G401.6 (cell line): Measurements from ENCODE around the gene PDE4A.
"Not testable (repeated sequence)": the region's sequence is repeated elsewhere in the genome, so short reads cannot be mapped to it uniquely, and the experiment has no call there.

Experiments
- FAIRE-seq: peaks from 2 replicates; lab custom pipeline; 2012; peaks lifted over from hg19 to GRCh38; lab: Jason Lieb, UNC

The PDE4A gene

DNA sequence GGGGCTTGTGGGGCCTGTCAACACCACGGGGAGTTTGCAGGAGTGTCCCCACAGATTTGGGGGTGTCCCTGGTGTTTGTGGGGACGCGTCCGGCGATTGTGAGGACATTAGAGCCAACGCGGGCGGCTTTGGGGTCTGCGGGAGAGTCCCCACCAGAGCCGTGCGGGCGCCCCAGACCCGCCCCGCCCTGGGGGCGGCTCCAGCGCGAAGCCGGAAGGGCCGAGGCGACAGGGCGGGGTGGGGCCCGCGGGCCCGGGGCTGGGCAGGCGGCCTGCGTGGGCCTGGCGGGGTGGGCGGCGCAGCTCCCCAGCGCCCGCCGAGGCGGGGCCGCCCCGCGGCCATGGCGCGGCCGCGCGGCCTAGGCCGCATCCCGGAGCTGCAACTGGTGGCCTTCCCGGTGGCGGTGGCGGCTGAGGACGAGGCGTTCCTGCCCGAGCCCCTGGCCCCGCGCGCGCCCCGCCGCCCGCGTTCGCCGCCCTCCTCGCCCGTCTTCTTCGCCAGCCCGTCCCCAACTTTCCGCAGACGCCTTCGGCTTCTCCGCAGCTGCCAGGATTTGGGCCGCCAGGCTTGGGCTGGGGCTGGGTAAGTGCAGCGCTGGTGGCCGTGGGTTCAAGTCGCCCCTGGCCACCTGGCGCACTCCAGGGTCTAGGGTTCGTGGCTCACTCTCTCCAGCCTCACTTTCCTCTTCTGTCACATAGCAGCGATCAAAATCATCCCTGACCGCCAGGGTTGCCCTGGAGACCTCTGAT, 10.3 kb downstream of the PDE4A start:
- FAIRE-seq: no peak

DNA sequence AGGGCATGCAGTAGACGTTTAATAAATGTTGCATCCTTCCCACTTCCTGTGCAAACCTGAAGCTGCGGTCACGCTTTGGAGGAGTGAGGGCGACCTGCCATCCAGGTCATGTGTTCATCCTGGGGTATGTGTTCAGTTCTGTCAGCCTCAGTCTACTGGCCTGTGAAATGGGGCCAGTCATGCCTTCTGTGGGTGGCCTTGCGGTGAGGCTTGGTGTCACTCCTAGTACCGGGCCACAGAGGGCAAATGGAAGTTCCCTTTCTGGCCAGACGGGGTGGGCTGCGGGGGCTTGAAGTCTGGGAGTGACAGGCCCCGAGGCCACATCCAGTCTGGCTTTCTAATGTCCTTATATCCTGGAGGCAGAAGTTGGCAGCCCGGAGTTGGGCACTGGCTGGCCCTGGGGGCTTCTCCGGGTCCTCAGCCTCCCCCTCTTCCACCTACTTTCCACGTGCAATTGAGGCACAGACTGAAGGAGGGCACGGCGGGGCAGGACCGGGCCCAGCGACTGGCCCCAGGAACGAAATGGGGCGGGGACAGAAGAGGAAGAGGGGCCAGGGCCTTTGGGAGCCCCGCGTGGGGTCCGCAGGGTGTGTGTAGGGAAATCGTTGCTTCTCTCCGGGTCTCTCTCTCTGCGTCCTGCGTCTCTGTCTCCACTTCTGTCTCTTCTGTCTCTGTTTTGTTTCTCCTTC, 11.1 kb downstream of the PDE4A start:
- FAIRE-seq: no peak

DNA sequence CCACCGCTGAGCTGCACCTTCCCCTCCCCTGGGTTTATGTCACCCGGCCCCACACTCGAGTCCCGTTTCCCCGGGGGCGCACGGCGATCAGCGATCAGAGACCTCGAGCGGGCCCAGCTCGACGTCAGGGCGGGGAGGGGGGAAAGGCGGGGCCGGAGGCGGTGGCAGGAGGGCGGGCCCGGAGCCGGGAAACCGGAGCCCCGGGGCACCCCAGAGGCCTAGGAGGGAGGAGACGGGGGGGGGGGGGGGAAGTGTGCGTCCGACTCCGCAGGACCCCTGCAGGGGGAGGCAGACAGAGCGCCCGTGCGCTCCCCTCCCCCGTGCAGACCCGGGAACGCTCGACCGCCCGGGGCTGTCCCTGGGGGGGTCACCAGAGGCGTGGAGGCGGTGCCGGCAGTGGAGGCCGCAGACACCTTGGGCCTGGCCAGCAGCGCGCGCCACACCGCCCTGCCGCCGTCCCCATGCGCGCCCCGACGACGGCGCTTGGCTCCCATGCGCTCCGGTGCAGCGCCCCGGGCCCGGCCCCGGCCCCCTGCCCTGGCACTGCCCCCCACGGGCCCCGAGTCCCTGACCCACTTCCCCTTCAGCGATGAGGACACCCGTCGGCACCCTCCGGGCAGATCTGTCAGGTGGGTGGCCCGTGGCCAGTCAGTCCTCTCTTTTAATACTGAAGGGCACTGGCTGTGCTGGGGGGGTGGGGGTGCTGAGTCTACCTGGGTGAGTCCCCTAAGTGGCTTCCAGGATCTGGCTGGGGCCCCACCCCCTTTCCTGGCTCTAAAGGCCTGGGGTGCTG, 11.8 kb downstream of the PDE4A start:
- no peak for FAIRE-seq

DNA sequence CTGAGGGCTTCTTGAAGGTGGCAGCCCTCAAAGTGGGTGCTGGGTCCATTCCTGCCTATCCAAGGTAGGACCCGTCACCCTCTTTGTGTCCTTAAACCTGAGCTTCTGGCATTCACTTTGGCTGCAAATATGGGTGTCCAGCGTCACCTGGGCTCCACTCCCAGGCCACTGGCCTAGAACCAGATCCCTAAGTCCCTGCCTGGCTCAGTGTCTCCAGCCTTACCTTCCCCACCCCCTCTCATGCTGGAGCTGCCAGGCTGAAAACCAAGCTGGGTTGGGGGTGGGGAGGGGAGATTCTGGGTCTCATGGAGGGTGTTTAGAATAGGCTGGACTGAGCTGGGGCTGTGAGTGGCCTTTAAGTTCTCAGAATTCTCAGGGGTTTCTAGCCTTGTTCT, 12.4 kb downstream of the PDE4A start:
- FAIRE-seq: no peak

DNA sequence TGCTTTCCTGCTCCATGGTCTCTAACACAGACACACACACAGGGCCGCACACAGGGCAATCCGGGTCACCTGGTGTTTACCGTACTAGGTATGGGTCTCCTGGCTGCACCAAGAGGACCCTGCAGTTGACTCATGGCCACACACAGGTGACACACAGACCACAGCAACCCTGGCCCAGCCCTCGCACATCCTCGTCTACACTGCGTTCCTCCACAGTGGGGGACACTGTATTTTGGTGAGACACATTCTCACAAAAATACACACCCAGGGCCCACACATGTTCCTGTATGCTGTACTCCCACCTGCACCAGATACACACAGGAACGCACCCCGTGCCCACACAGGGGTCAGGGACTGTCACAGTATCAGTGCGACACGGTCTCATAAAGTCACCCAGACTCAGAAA, 12.8 kb downstream of the PDE4A start:
- no peak for FAIRE-seq

DNA sequence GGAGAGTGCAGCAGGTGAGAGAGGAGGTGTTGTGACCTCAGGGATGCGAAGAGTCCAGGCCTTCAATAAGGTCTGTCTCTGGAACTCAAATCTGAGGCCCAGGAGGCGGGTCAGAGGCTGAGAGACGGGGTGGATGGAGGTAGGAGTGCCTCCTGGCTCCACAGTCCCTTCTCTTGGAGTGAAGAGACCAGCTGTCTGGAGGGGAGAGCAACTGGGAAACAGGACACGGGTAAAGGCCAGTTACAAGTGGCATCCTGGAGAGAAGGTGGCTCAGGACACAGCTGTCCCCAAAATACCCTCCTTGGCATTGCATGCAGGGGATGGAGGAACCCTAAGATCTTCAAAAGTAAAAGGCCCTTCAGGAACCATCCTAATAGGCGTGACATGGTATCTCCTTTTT, 19.2 kb downstream of the PDE4A start:
- no peak for FAIRE-seq

DNA sequence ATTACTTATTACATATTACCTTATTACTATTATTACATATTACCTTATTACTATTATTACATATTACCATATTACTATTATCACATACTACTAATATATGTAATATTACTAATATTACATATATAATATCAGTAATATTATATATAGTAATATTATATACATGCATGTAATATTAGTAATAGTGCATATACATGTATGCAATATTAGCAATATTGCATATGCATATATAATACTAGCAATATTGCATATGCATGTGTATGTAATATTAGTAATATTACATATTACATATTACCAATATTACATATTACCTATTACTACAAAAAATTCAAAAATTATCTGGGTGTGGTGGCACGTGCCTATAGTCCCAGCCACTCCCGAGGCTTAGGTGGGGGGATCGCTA, 22.4 kb downstream of the PDE4A start:
- FAIRE-seq: peak; percentile 89

DNA sequence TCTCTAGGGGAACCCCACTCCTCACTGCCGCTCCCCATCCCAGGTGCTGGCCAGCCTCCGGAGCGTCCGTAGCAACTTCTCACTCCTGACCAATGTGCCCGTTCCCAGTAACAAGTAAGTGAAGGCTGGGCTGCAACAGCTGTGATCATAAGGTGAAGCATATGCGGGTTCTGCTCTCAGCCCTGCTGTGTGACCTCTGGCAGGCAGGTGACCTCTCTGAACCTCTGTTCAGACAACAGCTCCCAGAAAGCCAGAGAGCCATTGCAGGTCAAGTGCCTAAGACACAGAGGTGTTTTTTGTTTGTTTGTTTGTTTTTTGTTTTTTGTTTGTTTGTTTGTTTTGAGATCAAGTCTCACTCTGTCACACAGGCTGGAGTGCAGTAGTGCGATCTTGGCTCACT, 28.7 kb downstream of the PDE4A start:
- FAIRE-seq: no peak

DNA sequence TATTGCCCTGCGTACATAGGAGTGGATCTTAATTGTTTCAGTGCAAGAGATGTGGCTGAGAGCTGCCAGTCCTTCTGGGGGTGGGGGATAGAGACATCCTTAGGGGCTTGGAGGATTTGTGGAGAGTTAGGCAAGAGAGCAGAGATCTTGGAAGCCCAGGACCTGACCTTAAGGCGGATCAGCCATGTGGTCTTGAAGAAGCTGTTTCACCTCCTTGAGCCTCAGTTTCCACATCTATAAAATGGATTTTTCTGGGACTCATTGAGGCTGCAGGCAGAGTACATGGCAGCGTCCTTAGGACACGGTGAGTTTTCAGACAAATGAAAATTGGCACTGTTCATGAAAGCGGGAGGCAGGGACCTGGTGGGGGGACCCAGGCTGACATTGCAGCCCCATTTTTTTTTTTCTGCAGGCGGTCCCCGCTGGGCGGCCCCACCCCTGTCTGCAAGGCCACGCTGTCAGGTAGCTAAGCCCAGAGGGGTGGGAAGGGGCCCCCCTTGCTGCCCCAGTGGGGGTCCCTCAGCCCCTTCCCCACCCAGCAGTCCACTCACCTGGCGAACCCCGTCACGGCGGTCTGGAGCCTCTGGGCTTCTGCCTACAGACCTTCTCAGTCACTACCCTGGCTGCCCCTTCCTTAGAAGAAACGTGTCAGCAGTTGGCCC, 30.0 kb downstream of the PDE4A start:
- no peak for FAIRE-seq

DNA sequence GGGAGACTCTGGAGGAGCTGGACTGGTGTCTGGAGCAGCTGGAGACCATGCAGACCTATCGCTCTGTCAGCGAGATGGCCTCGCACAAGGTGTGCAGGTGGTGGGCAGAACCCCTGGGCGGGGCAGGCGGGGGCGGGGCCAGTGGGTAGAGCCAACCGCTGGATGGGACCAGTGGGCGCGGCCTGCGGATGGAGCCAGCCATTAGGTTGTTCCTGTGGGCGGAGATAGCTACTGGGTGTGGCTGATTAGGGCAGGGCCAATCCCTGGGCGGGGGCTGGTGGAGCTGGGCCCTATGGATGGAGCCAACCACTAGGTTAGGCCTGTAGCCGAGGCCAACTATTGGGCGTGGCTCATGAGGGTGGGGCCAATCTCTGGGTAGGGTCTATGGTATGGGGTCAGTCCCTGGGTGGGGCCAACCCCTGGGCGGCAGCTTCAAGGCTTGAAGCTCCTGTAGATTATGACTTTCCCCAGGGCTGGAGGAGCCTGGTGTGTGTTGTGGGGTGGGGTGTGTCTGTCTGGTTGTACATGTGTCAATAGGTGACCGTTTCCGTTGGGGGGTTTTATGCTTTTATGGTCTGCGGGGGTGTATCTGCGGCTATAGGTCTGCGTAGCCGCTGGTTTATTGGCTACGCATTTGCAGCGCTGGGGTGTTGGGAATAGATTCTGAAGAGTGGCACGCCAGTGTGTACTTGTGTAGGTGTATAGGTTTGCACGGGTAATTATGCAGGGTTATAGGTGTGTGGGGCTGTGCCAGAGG, 30.7 kb downstream of the PDE4A start:
- no peak for FAIRE-seq

DNA sequence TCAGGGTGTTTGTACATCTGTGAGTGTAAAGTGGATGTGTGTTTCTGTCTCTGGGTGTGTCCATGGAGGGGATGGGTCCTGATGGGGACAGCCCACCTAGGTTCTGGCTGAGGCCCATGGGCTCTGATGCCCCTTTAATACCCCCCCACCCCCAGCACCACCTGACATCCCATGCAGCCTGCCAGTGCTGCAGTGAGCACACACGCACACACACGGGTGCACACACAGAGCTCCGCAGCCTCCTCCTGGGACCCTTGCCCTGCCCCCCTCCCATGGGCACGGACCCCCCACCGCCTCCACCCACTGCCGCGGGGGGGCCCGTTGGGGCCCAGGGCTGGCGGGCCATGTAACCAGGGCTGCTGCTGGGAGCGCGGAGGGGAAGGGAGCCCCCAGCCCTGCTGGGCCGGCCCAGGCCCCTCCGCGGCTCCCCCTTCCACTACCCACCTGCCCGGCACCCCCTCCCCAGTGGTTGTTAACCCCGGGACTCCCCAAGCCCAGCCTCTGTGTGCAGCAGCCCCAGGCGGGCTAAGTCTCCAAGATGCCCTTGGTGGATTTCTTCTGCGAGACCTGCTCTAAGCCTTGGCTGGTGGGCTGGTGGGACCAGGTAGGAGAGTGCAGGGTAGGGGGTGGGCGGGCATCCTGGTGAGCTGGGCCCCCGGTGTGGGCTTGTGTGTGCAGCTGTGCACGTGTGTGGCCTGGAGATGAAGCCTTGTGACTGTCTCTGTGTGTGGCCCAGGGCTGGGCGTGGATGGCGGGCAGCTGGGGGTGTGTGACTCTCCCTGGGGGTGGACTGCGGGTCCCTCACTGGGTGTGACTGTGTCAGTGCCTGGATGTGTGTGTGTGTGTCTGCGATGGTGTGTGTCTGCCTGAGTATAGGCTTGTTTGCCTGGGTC, 32.6 kb downstream of the PDE4A start:
- no peak for FAIRE-seq

DNA sequence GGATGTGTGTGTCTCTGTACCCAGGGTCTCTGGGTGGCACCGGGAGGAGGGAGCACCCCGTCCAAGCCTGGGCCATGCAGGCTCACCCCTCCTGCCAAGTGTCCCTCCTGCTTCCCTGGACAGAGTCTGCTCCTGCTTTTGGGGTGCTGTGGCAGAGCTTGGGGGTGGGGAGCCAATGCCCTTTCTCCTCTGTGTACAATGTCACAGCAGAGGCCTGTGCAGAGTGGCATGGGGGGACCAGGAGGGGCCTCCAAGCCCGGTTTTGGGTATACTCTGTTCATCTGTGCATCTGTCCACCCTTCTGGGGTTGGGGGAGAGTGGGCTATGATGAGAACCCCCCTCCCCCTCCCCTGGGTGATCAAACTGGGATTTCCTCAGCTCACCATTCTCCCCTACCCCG, 33.5 kb downstream of the PDE4A start:
- no peak for FAIRE-seq

DNA sequence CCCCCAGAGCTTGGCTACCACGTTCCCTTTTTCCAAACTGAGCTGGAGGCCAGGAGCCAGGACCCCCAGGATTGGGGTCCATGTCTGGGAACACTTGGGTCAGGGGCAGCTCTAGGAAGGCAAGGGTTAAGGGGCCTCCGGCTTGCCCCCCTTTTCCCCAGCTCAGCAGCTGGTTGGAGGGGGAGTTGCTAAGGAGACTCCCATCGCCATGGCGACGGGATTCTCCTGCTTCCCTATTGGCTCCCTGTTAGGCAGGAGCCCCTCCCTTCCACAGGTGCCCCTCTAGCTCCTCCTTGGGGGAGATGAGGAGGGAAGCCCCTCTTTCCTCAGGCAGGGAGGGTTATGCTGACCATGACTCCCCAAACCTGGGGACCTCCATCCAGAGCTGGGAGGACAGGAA, 33.9 kb downstream of the PDE4A start:
- no peak for FAIRE-seq

DNA sequence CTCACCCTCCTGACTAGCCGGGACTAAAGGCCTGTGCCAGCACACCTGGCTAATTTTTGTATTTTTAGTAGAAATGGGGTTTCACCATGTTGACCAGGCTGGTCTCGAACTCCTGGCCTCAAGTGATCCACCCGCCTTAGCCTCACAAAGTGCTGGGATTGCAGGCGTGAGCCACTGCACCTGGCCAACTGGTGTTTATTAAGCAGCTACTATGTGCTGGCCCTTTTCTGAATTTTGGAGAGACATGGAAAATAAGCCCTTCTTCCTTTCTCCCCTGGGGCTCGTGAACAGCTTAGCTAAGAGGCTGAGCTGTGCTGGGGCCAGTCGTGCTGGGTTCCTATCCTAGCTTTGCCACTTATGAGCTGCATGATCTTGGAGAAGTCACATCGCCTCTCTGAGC, 38.4 kb downstream of the PDE4A start:
- not testable (repeated sequence) for FAIRE-seq

DNA sequence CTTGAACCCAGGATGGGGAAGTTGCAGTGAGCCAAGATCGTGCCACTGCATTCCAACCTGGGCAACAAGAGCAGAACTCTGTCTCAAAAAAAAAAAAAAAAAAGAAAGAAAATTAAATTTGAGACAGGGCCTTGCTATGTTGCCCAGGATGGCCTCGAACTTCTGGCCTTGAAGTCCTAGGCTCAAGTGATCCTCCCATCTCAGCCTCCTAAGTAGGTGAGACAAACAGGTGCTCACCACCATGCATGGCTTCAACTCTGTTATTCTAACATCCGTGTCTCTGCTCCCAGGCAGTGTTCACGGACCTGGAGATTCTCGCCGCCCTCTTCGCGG, 40.3 kb downstream of the PDE4A start:
- FAIRE-seq: no peak

DNA sequence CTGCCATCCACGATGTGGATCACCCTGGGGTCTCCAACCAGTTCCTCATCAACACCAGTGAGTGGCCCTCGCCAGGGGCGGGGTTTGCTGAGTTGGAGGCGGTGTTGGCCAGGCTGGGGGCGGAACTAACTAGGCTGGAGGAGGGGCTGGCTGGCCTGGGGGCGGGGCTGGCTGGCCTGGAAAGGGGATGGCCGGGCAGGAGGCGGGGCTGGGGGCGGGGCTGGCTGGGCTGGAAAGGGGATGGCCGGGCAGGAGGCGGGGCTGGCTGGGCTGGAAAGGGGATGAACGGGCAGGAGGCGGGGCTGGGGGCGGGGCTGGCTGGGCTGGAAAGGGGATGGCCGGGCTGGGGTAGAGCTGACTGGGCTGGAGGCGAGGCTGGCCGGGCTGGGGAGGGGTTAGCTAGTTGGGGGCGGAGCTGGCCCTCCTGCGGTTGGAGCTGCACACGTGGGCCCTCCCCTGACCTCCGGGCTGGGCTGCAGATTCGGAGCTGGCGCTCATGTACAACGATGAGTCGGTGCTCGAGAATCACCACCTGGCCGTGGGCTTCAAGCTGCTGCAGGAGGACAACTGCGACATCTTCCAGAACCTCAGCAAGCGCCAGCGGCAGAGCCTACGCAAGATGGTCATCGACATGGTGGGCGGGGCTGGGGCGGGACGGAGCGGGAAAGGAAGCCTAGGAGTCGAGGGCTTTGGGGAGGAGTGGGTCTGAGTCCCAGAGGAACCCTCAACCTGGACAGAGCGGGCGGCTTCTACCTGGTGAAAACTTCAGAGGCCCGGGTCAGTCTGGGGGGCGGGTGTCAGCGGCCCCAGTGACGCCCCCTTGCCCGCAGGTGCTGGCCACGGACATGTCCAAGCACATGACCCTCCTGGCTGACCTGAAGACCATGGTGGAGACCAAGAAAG, 41.0 kb downstream of the PDE4A start:
- no peak for FAIRE-seq

DNA sequence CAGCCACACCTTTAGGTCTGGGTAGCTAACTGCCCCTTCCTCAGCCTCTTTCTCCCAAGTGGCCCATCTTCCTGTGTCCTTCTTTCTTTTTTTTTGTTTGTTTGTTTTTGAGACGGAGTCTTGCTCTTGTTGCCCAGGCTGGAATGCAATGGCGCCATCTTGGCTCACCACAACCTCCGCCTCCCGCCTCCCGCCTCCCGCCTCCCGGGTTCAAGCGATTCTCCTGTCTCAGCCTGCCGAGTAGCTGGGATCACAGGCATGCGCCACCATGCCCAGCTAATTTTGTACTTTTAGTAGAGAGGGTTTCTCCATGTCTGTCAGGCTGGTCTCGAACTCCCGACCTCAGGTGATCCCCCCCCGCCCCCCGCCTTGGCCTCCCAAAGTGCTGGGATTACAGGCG, 41.7 kb downstream of the PDE4A start:
- FAIRE-seq: not testable (repeated sequence)

DNA sequence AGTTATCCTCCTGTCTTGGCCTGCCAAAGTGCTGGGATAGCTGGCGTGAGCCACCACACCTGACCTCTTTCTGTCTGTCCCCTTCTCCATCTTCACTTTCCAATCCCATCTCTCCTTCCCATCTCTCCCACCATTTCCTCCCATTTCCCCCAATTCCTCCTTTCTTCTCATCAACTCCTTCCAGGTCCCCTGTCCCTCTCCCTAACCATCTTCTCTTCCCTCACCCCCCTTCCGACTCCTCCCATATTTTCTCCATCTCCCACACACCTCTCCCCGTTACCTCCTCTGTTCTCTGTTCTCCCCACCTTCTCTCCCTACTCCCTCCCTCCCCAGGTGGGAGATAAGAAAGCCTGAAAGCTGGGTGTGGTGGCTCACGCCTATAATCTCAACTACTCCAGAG, 42.2 kb downstream of the PDE4A start:
- FAIRE-seq: no peak

DNA sequence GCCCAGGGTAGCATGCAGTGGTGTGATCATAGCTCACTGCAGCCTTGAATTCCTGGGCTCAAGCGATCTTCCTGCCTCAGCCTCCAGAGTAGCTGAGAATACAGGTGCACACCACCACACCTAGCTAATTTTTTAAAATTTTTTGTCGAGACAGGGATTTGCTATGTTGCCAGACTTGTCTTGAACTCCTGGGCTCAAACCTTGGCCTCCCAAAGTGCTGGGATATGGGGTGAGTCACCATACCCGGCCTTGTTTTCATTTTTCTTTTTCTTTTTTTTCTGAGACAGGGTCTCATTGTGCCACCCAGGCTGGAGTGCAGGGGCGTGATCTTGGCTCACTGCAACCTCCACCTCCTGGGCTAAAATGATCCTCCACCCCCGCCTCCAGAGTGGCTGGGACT, 44.1 kb downstream of the PDE4A start:
- FAIRE-seq: no peak

DNA sequence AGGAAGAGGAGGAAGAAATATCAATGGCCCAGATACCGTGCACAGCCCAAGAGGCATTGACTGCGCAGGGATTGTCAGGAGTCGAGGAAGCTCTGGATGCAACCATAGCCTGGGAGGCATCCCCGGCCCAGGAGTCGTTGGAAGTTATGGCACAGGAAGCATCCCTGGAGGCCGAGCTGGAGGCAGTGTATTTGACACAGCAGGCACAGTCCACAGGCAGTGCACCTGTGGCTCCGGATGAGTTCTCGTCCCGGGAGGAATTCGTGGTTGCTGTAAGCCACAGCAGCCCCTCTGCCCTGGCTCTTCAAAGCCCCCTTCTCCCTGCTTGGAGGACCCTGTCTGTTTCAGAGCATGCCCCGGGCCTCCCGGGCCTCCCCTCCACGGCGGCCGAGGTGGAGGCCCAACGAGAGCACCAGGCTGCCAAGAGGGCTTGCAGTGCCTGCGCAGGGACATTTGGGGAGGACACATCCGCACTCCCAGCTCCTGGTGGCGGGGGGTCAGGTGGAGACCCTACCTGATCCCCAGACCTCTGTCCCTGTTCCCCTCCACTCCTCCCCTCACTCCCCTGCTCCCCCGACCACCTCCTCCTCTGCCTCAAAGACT, 46.9 kb downstream of the PDE4A start:
- FAIRE-seq: no peak
